ENCODE data around the gene PEX7.
"Not testable (repeated sequence)": the region's sequence is repeated elsewhere in the genome, so short reads cannot be mapped to it uniquely, and the experiment has no call there.

Gene PEX7

DNA sequence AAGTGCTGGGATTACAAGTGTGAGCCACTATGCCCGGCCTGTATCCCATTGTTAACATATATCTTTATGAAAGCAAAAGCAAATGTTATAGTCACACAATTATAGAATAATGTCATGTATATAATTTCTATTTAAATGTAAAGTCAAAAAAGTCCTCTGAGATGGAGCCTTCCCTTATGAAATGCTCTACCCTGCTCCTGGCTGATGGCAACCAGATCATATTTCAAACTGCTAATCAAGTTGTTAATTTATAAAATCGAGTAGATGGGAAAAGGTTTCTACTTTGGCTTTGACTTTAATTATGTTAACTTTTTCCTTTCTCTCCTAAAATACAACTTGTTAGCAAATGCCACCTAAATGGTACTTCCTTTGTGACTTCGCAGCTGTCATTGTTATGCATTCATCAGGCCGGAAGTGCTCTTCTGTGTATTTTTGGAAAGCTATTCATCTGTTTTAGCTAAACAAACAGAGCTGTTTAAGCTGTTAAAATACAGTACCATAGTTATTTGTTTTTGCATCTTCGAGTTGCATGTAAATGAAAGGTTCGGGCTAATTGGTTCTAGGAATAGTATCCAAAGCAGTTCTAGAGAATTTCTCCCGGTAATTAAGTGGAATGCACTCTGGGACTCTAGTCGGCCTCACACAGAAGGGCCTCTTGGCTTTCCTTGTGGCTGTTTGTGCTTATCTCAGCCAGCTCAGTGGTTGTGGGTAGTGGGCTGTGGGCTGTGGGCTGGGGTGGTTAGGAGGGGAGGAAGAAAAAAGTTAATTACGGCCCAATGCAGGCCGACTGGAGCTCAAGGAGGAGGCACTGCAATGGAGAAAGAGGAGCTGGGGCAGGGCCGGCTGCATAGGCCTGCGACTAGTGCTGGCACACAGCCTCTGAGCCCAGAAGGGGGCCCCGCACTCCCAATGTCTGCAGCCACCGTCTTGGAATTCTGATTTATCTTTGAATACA, 134.5 kb downstream of the PEX7 start:
- DNase-seq: peak in 1 of 2 experiments; percentile 29

DNA sequence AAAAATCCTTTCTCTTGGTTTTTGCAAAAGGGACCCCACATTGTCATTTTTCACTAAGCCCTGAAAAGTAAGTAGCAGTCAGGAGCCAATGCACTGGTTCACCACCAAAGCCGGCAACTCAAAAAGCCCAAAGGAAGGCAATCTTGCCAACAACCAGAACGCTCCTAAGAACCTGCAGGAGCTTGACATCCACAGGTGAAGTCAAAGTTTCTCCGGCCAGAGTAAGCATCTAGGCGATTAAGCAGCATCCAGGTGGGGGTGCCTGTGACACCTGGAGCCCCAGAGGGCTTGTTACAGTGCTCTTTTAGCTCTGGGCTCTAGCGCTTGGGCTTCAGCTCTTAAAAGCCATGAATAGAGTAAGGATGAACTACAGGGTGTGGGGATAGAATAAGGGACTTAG, 135.8 kb downstream of the PEX7 start:
- DNase-seq: no peak

DNA sequence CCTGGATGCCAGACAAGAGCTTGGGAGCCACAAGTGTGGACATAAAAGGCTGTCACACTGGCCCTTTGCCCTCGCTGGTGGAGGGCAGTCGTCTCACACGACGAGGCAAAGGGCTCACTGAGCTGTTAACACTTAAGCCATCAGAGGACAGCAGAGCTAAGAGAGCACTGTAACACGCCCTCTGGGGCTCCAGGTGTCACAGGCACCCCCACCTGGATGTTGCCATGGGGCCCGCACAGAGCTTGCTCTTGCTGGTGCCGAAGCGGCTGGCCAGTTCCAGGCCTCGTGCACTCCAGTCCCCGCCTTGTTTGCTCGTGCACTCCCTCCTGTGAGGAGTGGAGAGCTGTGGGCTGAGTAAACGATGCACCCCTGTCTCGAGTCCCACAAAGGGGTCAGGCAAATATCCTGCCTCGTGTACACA, 137.1 kb downstream of the PEX7 start:
- DNase-seq: no peak

DNA sequence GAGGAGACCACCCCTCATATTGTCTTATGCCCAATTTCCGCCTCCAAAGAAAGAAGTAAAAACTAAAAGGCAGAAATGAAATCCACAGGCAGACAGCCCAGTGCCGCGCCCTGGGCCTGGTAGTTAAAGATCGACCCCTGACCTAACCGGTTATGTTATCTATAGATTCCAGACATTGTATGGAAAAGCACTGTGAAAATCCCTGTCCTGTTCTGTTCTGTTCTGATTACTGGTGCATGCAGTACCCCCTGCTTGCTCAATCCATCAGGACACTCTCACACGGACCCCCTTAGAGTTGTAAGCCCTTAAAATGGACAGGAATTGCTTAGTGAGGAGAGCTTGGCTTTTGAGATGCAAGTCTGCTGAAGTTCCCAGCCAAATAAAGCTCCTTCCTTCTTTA, 137.5 kb downstream of the PEX7 start:
- not testable (repeated sequence) for DNase-seq

DNA sequence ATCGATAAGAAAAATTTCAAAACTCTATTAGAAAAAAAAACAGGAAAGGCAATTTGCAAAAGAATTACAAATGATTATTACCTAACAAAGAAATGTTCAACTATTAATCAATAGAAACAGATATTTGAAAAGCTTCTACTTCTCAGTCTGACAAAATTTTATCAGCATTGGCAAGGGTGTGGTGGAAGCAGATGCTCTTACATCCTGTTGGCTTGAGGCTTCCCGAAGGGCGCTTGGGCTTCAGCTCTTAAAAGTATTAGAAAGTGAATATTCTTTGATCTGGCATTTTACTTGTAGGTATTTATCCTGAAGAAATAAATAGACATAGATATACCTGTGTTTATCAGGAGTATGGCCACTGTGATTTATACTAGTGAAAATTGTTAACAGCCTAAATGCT, 138.4 kb downstream of the PEX7 start:
- peak in 1 of 2 experiments; percentile 6 for DNase-seq

DNA sequence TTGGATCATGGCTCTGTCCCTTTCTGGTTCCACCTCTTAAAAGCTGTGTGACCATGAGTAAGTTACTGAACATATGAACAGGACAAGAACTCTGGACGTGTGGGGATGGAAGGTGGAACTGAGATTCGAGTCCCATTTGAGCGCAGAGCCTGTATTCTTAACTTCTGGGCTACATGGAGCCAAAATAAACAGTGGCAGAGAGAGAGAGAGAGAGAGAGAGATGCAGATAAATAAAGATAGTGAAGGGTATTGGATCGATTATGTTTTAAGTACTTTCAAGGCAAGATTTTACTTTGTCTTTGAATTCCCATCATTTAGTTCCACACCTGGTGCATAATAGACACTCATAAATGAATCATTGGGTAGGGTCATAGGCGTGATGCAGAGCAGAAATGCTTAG, 139.5 kb downstream of the PEX7 start:
- no peak for DNase-seq

DNA sequence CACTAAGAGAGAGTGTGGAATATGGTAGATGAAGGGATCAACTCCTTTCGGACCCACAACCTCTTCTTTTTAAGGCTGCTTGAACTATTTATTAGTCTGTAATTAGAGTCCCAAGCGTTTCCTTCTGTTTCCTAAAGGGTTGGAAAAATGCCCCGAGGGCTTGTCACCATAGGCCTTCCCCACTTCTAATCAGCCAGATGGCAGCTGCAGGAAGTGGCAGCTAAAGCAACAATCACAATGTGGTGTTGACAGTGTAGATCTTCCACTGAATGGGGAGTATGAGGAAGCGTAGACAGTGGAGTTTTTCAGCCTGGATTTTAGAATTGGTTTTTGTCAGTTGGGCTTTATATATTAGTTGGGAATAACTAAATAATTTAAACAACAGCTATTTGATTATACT, 140.3 kb downstream of the PEX7 start:
- DNase-seq: peak; percentile 33 to 79

DNA sequence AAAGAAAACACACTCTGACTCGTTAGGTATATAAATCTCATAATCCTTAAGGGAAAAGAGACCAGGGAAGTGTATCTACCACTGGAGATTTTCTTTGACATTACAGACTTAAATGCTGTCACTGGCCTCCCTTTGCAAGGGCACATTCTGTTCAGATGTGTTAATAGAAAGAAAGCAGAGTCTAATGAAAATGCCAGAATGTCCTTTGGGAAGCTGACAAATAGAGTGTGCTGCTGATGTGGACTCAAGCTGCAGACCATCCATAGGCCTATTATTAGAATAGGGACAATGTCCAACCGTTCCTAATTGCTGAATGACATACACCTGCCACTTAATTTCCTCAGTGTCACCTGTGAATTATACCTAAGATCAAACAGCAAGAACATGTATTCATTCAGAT, 140.9 kb downstream of the PEX7 start:
- DNase-seq: no peak
